IMR-90 (cell line): Measurements from ENCODE around the gene C16orf90. TPM values are rescaled to one million over a fixed set of nuclear protein-coding genes. Genes with fewer than 3 reads are reported as not detected.

Source experiments
- ATAC-seq: fragments of 200-7000 bp; cut with Tn5 transposase; 2 replicates; pipeline ENCODE4 v1.9.1; 2020; ENCODE audit warnings: low read depth, mild to moderate bottlenecking, moderate library complexity
- BruUV-seq: library from RNA; stranded (reverse); fragments of 400-500 nt; replicated peaks from 2 replicates; lab custom pipeline; 2021; lab: Mats Ljungman, UMichigan
- CTCF ChIA-PET: fragments of 300-600 bp; formaldehyde crosslinking; extraction: SDS; loops from one replicate; lab custom pipeline; 2021; ENCODE audit warnings: antibody characterized with exemption; lab: Yijun Ruan, JAX
- POLR2A ChIA-PET: fragments of 300-600 bp; sonication (Branson Sonifier 250); formaldehyde crosslinking; loops from one replicate; lab custom pipeline; 2022; ENCODE audit warnings: antibody characterized with exemption; ENCODE audit not compliant: unreplicated experiment; lab: Charles Lee
- DNase-seq: peaks from one replicate; pipeline ENCODE4 v3.0.0; 2013
- H2AFZ ChIP-seq: replicated peaks from 2 replicates; pipeline ENCODE3; 2013; ENCODE audit warnings: low read length, mild to moderate bottlenecking; ENCODE audit not compliant: poor library complexity
- H2AK5ac ChIP-seq: 2 replicates; pipeline ENCODE4 v1.6.1; 2013; ENCODE audit warnings: low read depth, low read length, inconsistent platforms
- H2AK9ac ChIP-seq: replicated peaks from 2 replicates; pipeline ENCODE3; 2013; ENCODE audit warnings: mild to moderate bottlenecking, low read depth, low read length, moderate library complexity; ENCODE audit not compliant: poor library complexity
- H2BK120ac ChIP-seq: 2 replicates; pipeline ENCODE4 v1.6.1; 2013; ENCODE audit warnings: low read depth, low read length, inconsistent platforms
- H2BK15ac ChIP-seq: 3 replicates; pipeline ENCODE4 v1.6.1; 2013; ENCODE audit warnings: low read depth, low read length, inconsistent platforms
- H2BK20ac ChIP-seq: 2 replicates; pipeline ENCODE4 v1.6.1; 2013; ENCODE audit warnings: low read depth, mild to moderate bottlenecking, inconsistent platforms, low read length, moderate library complexity
- H2BK5ac ChIP-seq: 2 replicates; pipeline ENCODE4 v1.6.1; 2013; ENCODE audit warnings: mild to moderate bottlenecking, low read depth, low read length, inconsistent platforms; ENCODE audit not compliant: poor library complexity, severe bottlenecking
- H3K14ac ChIP-seq: replicated peaks from 2 replicates; pipeline ENCODE4 v1.6.1; 2013; ENCODE audit warnings: low read depth, low read length, inconsistent platforms
- H3K18ac ChIP-seq: 2 replicates; pipeline ENCODE4 v1.6.1; 2013; ENCODE audit warnings: low read depth, low read length, control low read depth
- H3K23ac ChIP-seq: 2 replicates; pipeline ENCODE4 v1.6.1; 2013; ENCODE audit warnings: low read depth, low read length, inconsistent platforms
- H3K27ac ChIP-seq: 2 replicates; pipeline ENCODE4 v1.5.1; 2013; ENCODE audit warnings: mild to moderate bottlenecking, control low read depth, low read length; ENCODE audit not compliant: insufficient read depth
- H3K27me3 ChIP-seq: 2 replicates; pipeline ENCODE4 v1.6.1; 2013; ENCODE audit warnings: low read length; ENCODE audit not compliant: control insufficient read depth, insufficient read depth
- H3K36me3 ChIP-seq: 2 replicates; pipeline ENCODE4 v1.6.1; 2013; ENCODE audit warnings: low read length, mixed read lengths; ENCODE audit not compliant: control insufficient read depth, insufficient read depth
- H3K4ac ChIP-seq: 2 replicates; pipeline ENCODE4 v1.6.1; 2013; ENCODE audit warnings: low read depth, low read length, inconsistent platforms
- H3K4me1 ChIP-seq: 2 replicates; pipeline ENCODE4 v1.6.1; 2013; ENCODE audit warnings: low read length, mixed read lengths; ENCODE audit not compliant: control insufficient read depth, insufficient read depth
- H3K4me2 ChIP-seq: 2 replicates; pipeline ENCODE4 v1.6.1; 2013; ENCODE audit warnings: low read depth, mild to moderate bottlenecking, control low read depth, low read length, moderate library complexity
- H3K4me3 ChIP-seq: 2 replicates; pipeline ENCODE4 v1.5.1; 2013; ENCODE audit warnings: low read depth, mild to moderate bottlenecking, control low read depth, low read length, moderate library complexity; ENCODE audit not compliant: insufficient read depth
- H3K56ac ChIP-seq: 2 replicates; pipeline ENCODE4 v1.6.1; 2013; ENCODE audit warnings: low read length, inconsistent platforms; ENCODE audit not compliant: insufficient read depth; ENCODE audit errors: extremely low read depth
- H3K79me1 ChIP-seq, 2 experiments: 2 replicates each; pipeline ENCODE4 v1.6.1; 2013; ENCODE audit warnings: low read length in 2 of 2, inconsistent platforms in 1 of 2, low read depth in 1 of 2
- H3K9ac ChIP-seq: 2 replicates; pipeline ENCODE4 v1.6.1; 2013; ENCODE audit warnings: low read depth, low read length, control low read depth
- H3K9me1 ChIP-seq: 2 replicates; pipeline ENCODE4 v1.6.1; 2013; ENCODE audit warnings: low read length, inconsistent platforms; ENCODE audit not compliant: insufficient read depth
- H3K9me3 ChIP-seq: 2 replicates; pipeline ENCODE4 v1.6.1; 2013; ENCODE audit warnings: low read length; ENCODE audit not compliant: control insufficient read depth, insufficient read depth
- H4K20me1 ChIP-seq: 2 replicates; pipeline ENCODE4 v1.6.1; 2013; ENCODE audit warnings: low read length, inconsistent platforms; ENCODE audit not compliant: insufficient read depth
- H4K5ac ChIP-seq: 2 replicates; pipeline ENCODE4 v1.6.1; 2013; ENCODE audit warnings: mild to moderate bottlenecking, low read depth, low read length, control low read depth
- H4K8ac ChIP-seq, 2 experiments: 2 replicates each; pipeline ENCODE4 v1.6.1; 2013; ENCODE audit warnings: low read depth in 2 of 2, low read length in 2 of 2, control low read depth in 1 of 2, inconsistent platforms in 1 of 2
- H4K91ac ChIP-seq: 2 replicates; pipeline ENCODE4 v1.6.1; 2013; ENCODE audit warnings: low read depth, low read length, inconsistent platforms; ENCODE audit not compliant: insufficient read depth
- CEBPB ChIP-seq: IDR thresholded peaks from 2 replicates; pipeline ENCODE4 v1.6.1; 2012; ENCODE audit warnings: low read depth, low read length, improper control_type of control experiment
- CHD1 ChIP-seq: IDR thresholded peaks from 2 replicates; pipeline ENCODE4 v1.6.1; 2012; ENCODE audit warnings: low read depth, low read length, improper control_type of control experiment
- FOS ChIP-seq: fragments of 150-350 bp; IDR thresholded peaks from 2 replicates; pipeline ENCODE4 v1.6.1; 2016; ENCODE audit warnings: low read depth, low read length
- MAFK ChIP-seq: IDR thresholded peaks from 2 replicates; pipeline ENCODE4 v1.6.1; 2012; ENCODE audit warnings: low read depth, low read length, improper control_type of control experiment
- MAZ ChIP-seq: IDR thresholded peaks from 2 replicates; pipeline ENCODE4 v1.6.1; 2012; ENCODE audit warnings: low read depth, mild to moderate bottlenecking, low read length, improper control_type of control experiment, moderate library complexity, borderline replicate concordance
- POLR2A ChIP-seq: IDR thresholded peaks from 2 replicates; pipeline ENCODE4 v1.6.1; 2012; ENCODE audit warnings: mild to moderate bottlenecking, low read depth, low read length
- RAD21 ChIP-seq: IDR thresholded peaks from 2 replicates; pipeline ENCODE4 v1.6.1; 2012; ENCODE audit warnings: low read length, improper control_type of control experiment
- RCOR1 ChIP-seq: IDR thresholded peaks from 2 replicates; pipeline ENCODE4 v1.6.1; 2012; ENCODE audit warnings: mild to moderate bottlenecking, low read length, improper control_type of control experiment; ENCODE audit not compliant: insufficient replicate concordance
- RFX5 ChIP-seq: IDR thresholded peaks from 2 replicates; pipeline ENCODE4 v1.8.0; 2012; ENCODE audit warnings: low read depth, mild to moderate bottlenecking, low read length, moderate library complexity
- SMC3 ChIP-seq: fragments of 150-350 bp; IDR thresholded peaks from 2 replicates; pipeline ENCODE4 v1.6.1; 2016; ENCODE audit warnings: low read depth, mild to moderate bottlenecking, antibody characterized with exemption, low read length, moderate library complexity
- WGBS, 2 experiments: methylation state at CpG; one replicate each; pipeline versions ENCODE4 v1.1.5 to v1.1.7; 2013; ENCODE audit warnings: missing lambda C conversion rate in 2 of 2; ENCODE audit not compliant: insufficient read length in 1 of 2; ENCODE audit errors: extremely low coverage in 2 of 2; 5-methylcytosine and 5-hydroxymethylcytosine counted together
- dilution Hi-C: fragments of 300-500 bp; cut with HindIII; formaldehyde crosslinking; loops from one replicate; pipeline ENCODE4 v1.14.3; 2018; ENCODE audit warnings: low sequenced_read_pairs; ENCODE audit not compliant: unreplicated experiment
- in situ Hi-C: fragments of 300-500 bp; cut with MboI; formaldehyde crosslinking; loops from 3 replicates; pipeline ENCODE4 v1.14.3; 2019; ENCODE audit warnings: low sequenced_read_pairs, inconsistent platforms, mixed read lengths
- intact Hi-C: fragments of 100-400 bp; cut with micrococcal nuclease; formaldehyde crosslinking; loops from 2 replicates; pipeline ENCODE4 v1.10.0; 2022
- polyA plus RNA-seq, 3 experiments: library from polyadenylated mRNA; depleted of rRNA; stranded (reverse); fragments of >200 nt; gene quantifications; 2 replicates each; pipeline ENCODE4 v1.2.3, GENCODE V29; 2012; ENCODE audit warnings: low replicate concordance in 1 of 3
- total RNA-seq: library from RNA; depleted of rRNA; stranded (reverse); fragments of >200 nt; gene quantifications from 2 replicates; pipeline ENCODE4 v1.2.3, GENCODE V29; 2012
- TF ChIP-seq, protein P1 (sequence below): fragments of 150-350 bp; IDR thresholded peaks from 2 replicates; pipeline ENCODE4 v1.6.1; 2017; ENCODE audit warnings: mild to moderate bottlenecking, antibody characterized with exemption, low read length, low read depth
- TF ChIP-seq, protein P2 (sequence below): conservative IDR thresholded peaks from 2 replicates; pipeline ENCODE4 v1.5.1; 2012; ENCODE audit warnings: mild to moderate bottlenecking, low read depth, low read length, improper control_type of control experiment

Gene C16orf90
- total and polyA plus RNA-seq, 2 of the 4 experiments (the other 2 are of a cell fraction) = not detected

- dilution Hi-C loops = no loop called here
- Histone ChIP-seq H2AK9ac (no peak overlapping the region), H3K27me3 (no peaks in the 10 kb centered on the region), H2BK5ac (no peak overlapping the region), H2AFZ (no peak overlapping the region), H3K9me3 (no peaks in the 10 kb centered on the region), H3K9ac (no peak overlapping the region), H3K4ac (no peak overlapping the region), H3K23ac (no peak overlapping the region), H4K8ac (no peak overlapping the region), H2BK120ac (no peak overlapping the region), H3K4me2 (no peak overlapping the region), H3K18ac (no peak overlapping the region), H3K79me1 (peaks cover 0 to 3% of the 10 kb centered on the region in 2 experiments; a peak in 1 of 4 replicates), H3K4me1 (peaks cover 13% of the 10 kb centered on the region), H3K14ac (no peak overlapping the region), H2AK5ac (no peak overlapping the region), H4K91ac (no peak overlapping the region), H2BK15ac (no peak overlapping the region), H3K56ac (no peak overlapping the region), H2BK20ac (no peak overlapping the region), H4K20me1 (peaks cover 9% of the 10 kb centered on the region; the same call in 1 of the 2 replicates), H3K4me3 (no peak overlapping the region), H3K27ac (no peak overlapping the region), H3K9me1 (peaks cover 15% of the 10 kb centered on the region), H4K5ac (no peak overlapping the region), H3K36me3 (peaks cover 40% of the 10 kb centered on the region)
- CTCF ChIA-PET = no interaction called here
- no TSS peak for BruUV-seq
- TF ChIP-seq POLR2A = no peak
- no peak for TF ChIP-seq CEBPB
- TF ChIP-seq RAD21 = no peak
- TF ChIP-seq, protein P1, sequence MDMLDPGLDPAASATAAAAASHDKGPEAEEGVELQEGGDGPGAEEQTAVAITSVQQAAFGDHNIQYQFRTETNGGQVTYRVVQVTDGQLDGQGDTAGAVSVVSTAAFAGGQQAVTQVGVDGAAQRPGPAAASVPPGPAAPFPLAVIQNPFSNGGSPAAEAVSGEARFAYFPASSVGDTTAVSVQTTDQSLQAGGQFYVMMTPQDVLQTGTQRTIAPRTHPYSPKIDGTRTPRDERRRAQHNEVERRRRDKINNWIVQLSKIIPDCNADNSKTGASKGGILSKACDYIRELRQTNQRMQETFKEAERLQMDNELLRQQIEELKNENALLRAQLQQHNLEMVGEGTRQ = no peak
- no peak for TF ChIP-seq MAFK
- TF ChIP-seq SMC3 = no peak
- TF ChIP-seq, protein P2, sequence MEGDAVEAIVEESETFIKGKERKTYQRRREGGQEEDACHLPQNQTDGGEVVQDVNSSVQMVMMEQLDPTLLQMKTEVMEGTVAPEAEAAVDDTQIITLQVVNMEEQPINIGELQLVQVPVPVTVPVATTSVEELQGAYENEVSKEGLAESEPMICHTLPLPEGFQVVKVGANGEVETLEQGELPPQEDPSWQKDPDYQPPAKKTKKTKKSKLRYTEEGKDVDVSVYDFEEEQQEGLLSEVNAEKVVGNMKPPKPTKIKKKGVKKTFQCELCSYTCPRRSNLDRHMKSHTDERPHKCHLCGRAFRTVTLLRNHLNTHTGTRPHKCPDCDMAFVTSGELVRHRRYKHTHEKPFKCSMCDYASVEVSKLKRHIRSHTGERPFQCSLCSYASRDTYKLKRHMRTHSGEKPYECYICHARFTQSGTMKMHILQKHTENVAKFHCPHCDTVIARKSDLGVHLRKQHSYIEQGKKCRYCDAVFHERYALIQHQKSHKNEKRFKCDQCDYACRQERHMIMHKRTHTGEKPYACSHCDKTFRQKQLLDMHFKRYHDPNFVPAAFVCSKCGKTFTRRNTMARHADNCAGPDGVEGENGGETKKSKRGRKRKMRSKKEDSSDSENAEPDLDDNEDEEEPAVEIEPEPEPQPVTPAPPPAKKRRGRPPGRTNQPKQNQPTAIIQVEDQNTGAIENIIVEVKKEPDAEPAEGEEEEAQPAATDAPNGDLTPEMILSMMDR = no peak
- TF ChIP-seq RFX5 = no peak
- no peak for TF ChIP-seq RCOR1
- no peak for TF ChIP-seq CHD1
- no peak for TF ChIP-seq MAZ
- no peak for TF ChIP-seq FOS
- DNase-seq (no peak), ATAC-seq (no peak)
- WGBS, 2 experiments = no CpG with 5 or more reads among the region's 4 CpGs
- intact Hi-C loops = no loop called here
- in situ Hi-C loops = no loop called here
- POLR2A ChIA-PET = no interaction called here
These were observed 20.6 kb upstream of the C16orf90 start for GRCh38 chr16:3515897-3516296.
